ENCODE results near the gene ZNF808. TPM values are rescaled to one million over a fixed set of nuclear protein-coding genes. Genes with fewer than 3 reads are reported as not detected.

Gene ZNF808
- total and polyA plus RNA-seq, 9 of the 15 experiments (the other 6 are each of a cell fraction or from before 2014, with no cell fraction given), result 3.1 to 20.1 (median 10.9) TPM

DNA sequence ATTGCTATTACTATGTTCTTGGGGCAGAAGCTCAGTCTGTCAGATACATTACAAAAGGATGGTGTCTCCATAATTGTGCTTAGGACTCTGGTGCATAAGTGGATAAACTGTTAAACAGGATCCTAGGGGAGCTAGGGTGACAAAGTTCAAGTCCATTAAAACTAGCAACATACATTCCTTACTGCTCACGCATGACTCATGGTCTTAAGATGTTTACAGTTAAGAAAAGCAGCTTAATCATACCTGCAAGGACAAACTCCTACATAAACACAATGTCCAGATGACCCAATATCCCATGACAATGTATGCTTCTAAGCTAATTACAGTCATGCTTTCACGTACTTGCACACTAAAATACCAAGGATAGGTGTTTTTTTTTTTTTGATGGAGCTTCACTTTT, 39.1 kb downstream of the ZNF808 start (continued):
- TF ChIP-seq ZBTB7A (IDR thresholded peaks at IDR 0.05; ENCODE audit: borderline replicate concordance, control insufficient read depth, low read depth, low read length), result no peak
- TF ChIP-seq DPF2 (IDR thresholded peaks at IDR 0.05), result peak; percentile 50
- TF ChIP-seq HSF4 (CRISPR knock-in tag; IDR thresholded peaks at IDR 0.05; ENCODE audit: borderline replicate concordance), result no peak
- no peak for TF ChIP-seq SRSF3 (IDR thresholded peaks at IDR 0.05; ENCODE audit: insufficient read depth, low read length)
- TF ChIP-seq ZNF431 (CRISPR knock-in tag; IDR thresholded peaks at IDR 0.05), result no peak
- TF ChIP-seq ZZZ3 (IDR thresholded peaks at IDR 0.05), result no peak
- TF ChIP-seq POLR2A (conservative IDR thresholded peaks at IDR 0.05), result no peak
- no peak for TF ChIP-seq EWSR1 (IDR thresholded peaks at IDR 0.05; ENCODE audit: borderline replicate concordance, low read depth, partially characterized antibody)
- TF ChIP-seq TAF15 (IDR thresholded peaks at IDR 0.05; ENCODE audit: low read depth, low read length), result no peak
- TF ChIP-seq RB1 (IDR thresholded peaks at IDR 0.05; ENCODE audit: low read depth), result no peak
- TF ChIP-seq CHD4 (IDR thresholded peaks at IDR 0.05; ENCODE audit: insufficient read depth, insufficient replicate concordance, low read depth, low read length, poor library complexity, severe bottlenecking), result no peak
- TF ChIP-seq NCOR1 (IDR thresholded peaks at IDR 0.05), result peak; percentile 20; the same call in 1 of the 2 replicates
- peak; percentile 21; the same call in 1 of the 2 replicates for TF ChIP-seq CBFA2T3 (IDR thresholded peaks at IDR 0.05)
- TF ChIP-seq ZNF445 (CRISPR knock-in tag; IDR thresholded peaks at IDR 0.05; ENCODE audit: low read depth), result no peak
- no peak for TF ChIP-seq ZNF134 (CRISPR knock-in tag; conservative IDR thresholded peaks at IDR 0.05)
- no peak for TF ChIP-seq ZSCAN32 (CRISPR knock-in tag; IDR thresholded peaks at IDR 0.05)
- no peak for TF ChIP-seq GABPB1 (CRISPR knock-in tag; IDR thresholded peaks at IDR 0.05)
- TF ChIP-seq, protein P1, sequence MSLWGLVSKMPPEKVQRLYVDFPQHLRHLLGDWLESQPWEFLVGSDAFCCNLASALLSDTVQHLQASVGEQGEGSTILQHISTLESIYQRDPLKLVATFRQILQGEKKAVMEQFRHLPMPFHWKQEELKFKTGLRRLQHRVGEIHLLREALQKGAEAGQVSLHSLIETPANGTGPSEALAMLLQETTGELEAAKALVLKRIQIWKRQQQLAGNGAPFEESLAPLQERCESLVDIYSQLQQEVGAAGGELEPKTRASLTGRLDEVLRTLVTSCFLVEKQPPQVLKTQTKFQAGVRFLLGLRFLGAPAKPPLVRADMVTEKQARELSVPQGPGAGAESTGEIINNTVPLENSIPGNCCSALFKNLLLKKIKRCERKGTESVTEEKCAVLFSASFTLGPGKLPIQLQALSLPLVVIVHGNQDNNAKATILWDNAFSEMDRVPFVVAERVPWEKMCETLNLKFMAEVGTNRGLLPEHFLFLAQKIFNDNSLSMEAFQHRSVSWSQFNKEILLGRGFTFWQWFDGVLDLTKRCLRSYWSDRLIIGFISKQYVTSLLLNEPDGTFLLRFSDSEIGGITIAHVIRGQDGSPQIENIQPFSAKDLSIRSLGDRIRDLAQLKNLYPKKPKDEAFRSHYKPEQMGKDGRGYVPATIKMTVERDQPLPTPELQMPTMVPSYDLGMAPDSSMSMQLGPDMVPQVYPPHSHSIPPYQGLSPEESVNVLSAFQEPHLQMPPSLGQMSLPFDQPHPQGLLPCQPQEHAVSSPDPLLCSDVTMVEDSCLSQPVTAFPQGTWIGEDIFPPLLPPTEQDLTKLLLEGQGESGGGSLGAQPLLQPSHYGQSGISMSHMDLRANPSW (CRISPR knock-in tag; IDR thresholded peaks at IDR 0.05), result no peak
- no peak for TF ChIP-seq MCM5 (IDR thresholded peaks at IDR 0.05; ENCODE audit: low read depth)
- TF ChIP-seq POLR2G (IDR thresholded peaks at IDR 0.05; ENCODE audit: low read depth, low read length), result no peak
- TF ChIP-seq SFPQ (IDR thresholded peaks at IDR 0.05; ENCODE audit: low read depth, low read length), result no peak
- no peak for TF ChIP-seq ZNF668 (CRISPR knock-in tag; IDR thresholded peaks at IDR 0.05)
- TF ChIP-seq C11orf30 (IDR thresholded peaks at IDR 0.05; ENCODE audit: low read depth), result peak; percentile 48
- no peak for TF ChIP-seq ESRRB (CRISPR knock-in tag; IDR thresholded peaks at IDR 0.05; ENCODE audit: borderline replicate concordance)
- TF ChIP-seq BCL6 (CRISPR knock-in tag; IDR thresholded peaks at IDR 0.05), result no peak
- TF ChIP-seq TOE1 (IDR thresholded peaks at IDR 0.05; ENCODE audit: borderline replicate concordance), result 0 out of 2 replicates have a peak, but pooled peaks have one; percentile 38
- no peak for TF ChIP-seq TOE1 (CRISPR knock-in tag; IDR thresholded peaks at IDR 0.05; ENCODE audit: borderline replicate concordance, low read depth)
- TF ChIP-seq NFE2 (IDR thresholded peaks at IDR 0.05; ENCODE audit: low read depth), result peak; percentile 14; the same call in 1 of the 2 replicates
- TF ChIP-seq RBM25 (IDR thresholded peaks at IDR 0.05; ENCODE audit: low read depth, low read length, severe bottlenecking), result no peak
